Measurements from ENCODE around the gene CNTD1. TPM values are rescaled to one million over a fixed set of nuclear protein-coding genes. Genes with fewer than 3 reads are reported as not detected.

The CNTD1 gene
- total RNA-seq, 2 donors from 2014 or later = 0.61 TPM; not detected in 1

DNA sequence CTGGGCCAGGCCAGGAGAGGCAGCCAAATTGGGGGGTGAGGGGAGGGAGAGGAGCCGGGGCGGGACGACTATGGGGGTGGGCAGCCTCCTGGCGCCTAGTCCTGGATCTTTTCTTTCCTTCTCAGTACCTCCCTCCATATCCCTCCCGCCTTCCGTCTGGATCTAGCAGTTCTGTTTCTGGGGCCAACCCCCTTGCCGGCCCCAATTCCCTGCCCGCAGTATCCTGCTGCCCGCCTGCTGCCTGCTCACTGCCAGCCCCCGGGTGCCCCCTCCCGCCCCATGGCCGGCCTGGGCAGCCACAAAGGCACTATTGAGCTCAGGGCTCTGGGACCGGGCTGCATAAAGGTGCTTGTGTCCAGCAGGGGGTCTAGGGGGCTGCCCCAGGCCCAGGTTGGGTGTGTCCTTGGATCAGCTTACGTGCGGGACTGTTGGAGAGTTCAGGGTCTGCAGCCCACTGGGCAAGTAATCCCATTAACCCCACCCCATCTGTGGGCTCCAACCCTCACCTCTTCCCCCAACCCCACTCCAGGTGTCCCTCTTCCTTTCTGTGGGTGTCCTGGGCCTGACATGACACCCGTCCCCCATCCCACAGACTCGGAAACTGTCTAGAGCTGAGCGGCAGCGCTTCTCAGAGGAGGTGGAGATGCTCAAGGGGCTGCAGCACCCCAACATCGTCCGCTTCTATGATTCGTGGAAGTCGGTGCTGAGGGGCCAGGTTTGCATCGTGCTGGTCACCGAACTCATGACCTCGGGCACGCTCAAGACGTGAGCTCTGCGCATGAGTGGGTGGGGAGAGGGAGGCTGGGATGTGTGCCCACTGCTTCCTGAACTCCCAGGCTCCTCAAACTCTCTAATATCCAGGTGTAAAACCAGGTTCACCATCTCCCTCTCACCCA lies 16.2 kb upstream of the CNTD1 start:
- no peaks in the 10 kb centered on the region for H3K9me3 ChIP-seq
- H3K4me1 ChIP-seq = no peaks in the 10 kb centered on the region
- H3K9ac ChIP-seq (ENCODE audit: low read depth in 2 of 2, low read length in 2 of 2) = peak overlapping the region; percentile 77 to 82
- TF ChIP-seq, protein P1, sequence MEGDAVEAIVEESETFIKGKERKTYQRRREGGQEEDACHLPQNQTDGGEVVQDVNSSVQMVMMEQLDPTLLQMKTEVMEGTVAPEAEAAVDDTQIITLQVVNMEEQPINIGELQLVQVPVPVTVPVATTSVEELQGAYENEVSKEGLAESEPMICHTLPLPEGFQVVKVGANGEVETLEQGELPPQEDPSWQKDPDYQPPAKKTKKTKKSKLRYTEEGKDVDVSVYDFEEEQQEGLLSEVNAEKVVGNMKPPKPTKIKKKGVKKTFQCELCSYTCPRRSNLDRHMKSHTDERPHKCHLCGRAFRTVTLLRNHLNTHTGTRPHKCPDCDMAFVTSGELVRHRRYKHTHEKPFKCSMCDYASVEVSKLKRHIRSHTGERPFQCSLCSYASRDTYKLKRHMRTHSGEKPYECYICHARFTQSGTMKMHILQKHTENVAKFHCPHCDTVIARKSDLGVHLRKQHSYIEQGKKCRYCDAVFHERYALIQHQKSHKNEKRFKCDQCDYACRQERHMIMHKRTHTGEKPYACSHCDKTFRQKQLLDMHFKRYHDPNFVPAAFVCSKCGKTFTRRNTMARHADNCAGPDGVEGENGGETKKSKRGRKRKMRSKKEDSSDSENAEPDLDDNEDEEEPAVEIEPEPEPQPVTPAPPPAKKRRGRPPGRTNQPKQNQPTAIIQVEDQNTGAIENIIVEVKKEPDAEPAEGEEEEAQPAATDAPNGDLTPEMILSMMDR (IDR thresholded peaks at IDR 0.05) = no peak
- H3K36me3 ChIP-seq = no peaks in the 10 kb centered on the region
- intact Hi-C loops (cut with DNase I) = no loop called here
- DNase-seq = no peak
- peaks cover 6% of the 10 kb centered on the region for H3K27me3 ChIP-seq
- no peak overlapping the region for H3K27ac ChIP-seq
- peak overlapping the region; percentile 48 for H3K4me3 ChIP-seq

DNA sequence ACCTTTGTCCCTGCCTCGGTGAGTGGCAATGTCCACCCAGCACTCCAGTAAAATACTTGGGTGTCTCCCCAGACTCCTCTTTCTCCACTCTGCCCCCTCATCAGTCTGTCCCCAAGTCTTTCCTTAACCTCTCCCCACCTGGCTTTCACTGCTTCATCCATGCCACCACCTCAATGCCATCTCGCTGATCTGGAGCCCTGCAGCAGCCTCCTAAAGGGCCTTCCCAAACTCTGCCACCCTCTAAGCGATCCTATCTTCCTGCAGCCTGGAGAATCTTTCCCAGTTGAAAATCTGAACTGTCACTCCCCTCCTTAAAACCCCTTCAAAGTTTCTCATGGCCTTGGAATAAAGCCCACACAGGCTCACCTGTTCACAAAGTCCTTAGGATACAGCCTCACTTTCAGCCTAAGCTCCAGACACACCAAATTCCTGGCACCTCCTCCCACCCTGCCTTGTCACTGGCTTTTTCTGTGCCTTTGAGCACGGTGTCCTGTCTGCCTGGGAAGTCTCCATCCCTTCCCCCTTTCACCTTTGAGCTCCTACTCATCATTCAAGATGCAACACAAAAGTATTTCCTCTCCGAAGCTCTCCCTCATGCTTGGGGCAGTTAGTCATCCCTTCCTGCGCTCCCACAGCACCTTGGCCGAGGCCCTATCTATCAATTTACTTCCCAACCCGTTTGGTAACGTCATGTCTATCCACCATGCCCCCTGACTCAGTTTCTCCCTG lies 15.4 kb upstream of the CNTD1 start:
- H3K27me3 ChIP-seq = peaks cover 6% of the 10 kb centered on the region
- no peaks in the 10 kb centered on the region for H3K4me1 ChIP-seq
- intact Hi-C loops (cut with DNase I) = no loop called here
- no peak for DNase-seq
- no peaks in the 10 kb centered on the region for H3K9me3 ChIP-seq
- TF ChIP-seq, protein P1 (IDR thresholded peaks at IDR 0.05) = no peak
- peak overlapping the region; percentile 48 for H3K4me3 ChIP-seq
- no peak overlapping the region for H3K27ac ChIP-seq
- H3K9ac ChIP-seq (ENCODE audit: low read depth in 2 of 2, low read length in 2 of 2) = peak overlapping the region in 1 of 2 donors; percentile 82
- H3K36me3 ChIP-seq = no peaks in the 10 kb centered on the region

DNA sequence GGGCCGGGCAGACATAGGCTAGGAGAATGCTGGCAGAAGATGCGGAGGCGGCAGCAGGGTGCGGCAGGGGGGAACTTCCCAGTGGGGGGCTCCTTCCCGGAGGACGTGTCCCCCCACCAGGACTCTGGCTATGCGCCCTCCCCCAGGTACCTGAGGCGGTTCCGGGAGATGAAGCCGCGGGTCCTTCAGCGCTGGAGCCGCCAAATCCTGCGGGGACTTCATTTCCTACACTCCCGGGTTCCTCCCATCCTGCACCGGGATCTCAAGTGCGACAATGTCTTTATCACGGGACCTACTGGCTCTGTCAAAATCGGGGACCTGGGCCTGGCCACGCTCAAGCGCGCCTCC lies 14.9 kb upstream of the CNTD1 start:
- TF ChIP-seq, protein P1 (IDR thresholded peaks at IDR 0.05) = no peak
- H3K27me3 ChIP-seq = peaks cover 6% of the 10 kb centered on the region
- no peaks in the 10 kb centered on the region for H3K36me3 ChIP-seq
- intact Hi-C loops (cut with DNase I) = no loop called here
- H3K4me1 ChIP-seq = no peaks in the 10 kb centered on the region
- no peak for DNase-seq
- no peak overlapping the region for H3K4me3 ChIP-seq
- no peak overlapping the region for H3K9ac ChIP-seq (ENCODE audit: low read depth in 2 of 2, low read length in 2 of 2)
- H3K9me3 ChIP-seq = no peaks in the 10 kb centered on the region
- H3K27ac ChIP-seq = no peak overlapping the region

DNA sequence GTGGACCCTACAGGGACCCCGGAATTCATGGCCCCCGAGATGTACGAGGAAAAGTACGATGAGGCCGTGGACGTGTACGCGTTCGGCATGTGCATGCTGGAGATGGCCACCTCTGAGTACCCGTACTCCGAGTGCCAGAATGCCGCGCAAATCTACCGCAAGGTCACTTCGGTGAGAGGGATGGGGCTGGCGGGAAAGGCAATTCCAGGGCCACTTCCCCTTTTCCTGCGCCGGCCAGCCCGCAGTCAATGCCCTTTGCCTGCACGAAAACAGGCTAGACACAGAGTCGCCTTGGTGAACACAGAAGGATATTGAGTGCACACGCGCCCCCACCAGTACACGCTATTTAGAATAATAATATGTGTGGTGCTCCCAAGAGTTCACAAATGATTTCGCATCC lies 14.3 kb upstream of the CNTD1 start:
- intact Hi-C loops (cut with DNase I) = no loop called here
- no peak for DNase-seq
- Histone ChIP-seq H3K4me3 (no peak overlapping the region), H3K27me3 (peaks cover 6% of the 10 kb centered on the region), H3K4me1 (no peaks in the 10 kb centered on the region), H3K27ac (no peak overlapping the region), H3K9me3 (no peaks in the 10 kb centered on the region), H3K36me3 (no peaks in the 10 kb centered on the region), H3K9ac (ENCODE audit: low read depth in 2 of 2, low read length in 2 of 2) (no peak overlapping the region)
- TF ChIP-seq, protein P1 (IDR thresholded peaks at IDR 0.05) = no peak

DNA sequence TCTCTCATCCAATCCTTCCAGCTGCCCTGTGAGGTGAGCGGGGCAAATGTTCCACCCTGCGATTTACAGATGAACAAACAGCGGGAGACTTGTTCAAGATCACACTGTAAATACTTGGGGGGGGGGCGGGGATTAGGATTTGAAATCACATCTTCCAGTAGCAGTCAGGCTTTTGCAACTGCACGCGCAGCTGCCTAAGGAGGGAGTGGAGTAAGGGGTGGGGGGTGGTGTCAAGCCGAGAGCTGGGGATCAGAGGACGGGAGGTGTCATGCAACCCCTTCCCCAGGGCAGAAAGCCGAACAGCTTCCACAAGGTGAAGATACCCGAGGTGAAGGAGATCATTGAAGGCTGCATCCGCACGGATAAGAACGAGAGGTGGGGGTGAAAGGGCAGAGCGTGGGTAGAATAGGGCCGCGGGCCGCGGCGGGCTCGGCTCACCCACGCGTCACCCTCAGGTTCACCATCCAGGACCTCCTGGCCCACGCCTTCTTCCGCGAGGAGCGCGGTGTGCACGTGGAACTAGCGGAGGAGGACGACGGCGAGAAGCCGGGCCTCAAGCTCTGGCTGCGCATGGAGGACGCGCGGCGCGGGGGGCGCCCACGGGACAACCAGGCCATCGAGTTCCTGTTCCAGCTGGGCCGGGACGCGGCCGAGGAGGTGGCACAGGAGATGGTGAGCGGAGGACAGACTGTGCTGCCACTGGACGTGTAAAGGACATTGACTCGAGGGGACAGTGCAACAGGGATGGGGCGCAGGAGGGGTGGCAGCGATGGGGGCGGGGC lies 13.7 kb upstream of the CNTD1 start:
- no peaks in the 10 kb centered on the region for H3K9me3 ChIP-seq
- DNase-seq = no peak
- TF ChIP-seq, protein P1 (IDR thresholded peaks at IDR 0.05) = no peak
- no peaks in the 10 kb centered on the region for H3K4me1 ChIP-seq
- no peak overlapping the region for H3K4me3 ChIP-seq
- intact Hi-C loops (cut with DNase I) = no loop called here
- H3K9ac ChIP-seq (ENCODE audit: low read depth in 2 of 2, low read length in 2 of 2) = no peak overlapping the region
- H3K27ac ChIP-seq = no peak overlapping the region
- H3K36me3 ChIP-seq = no peaks in the 10 kb centered on the region
- peaks cover 6% of the 10 kb centered on the region for H3K27me3 ChIP-seq
